HL-60 (cell line): Measurements from ENCODE around the gene DEPDC4.

Experiments used
- DNase-seq, 2 experiments: peaks; one replicate each; pipeline ENCODE4 v3.0.0-alpha.2; 2010 to 2020; ENCODE audit warnings: low read depth in 1 of 2, low spot score in 1 of 2
- H3K27ac ChIP-seq: fragments of 250-450 bp; sonication (Bioruptor Pico); replicated peaks from 2 replicates; pipeline ENCODE4 v1.5.1; 2020; ENCODE audit warnings: mild to moderate bottlenecking, moderate library complexity
- H3K27me3 ChIP-seq: fragments of 250-450 bp; sonication (Bioruptor Pico); 2 replicates; pipeline ENCODE4 v1.5.1; 2021; ENCODE audit warnings: mild to moderate bottlenecking, moderate library complexity; ENCODE audit not compliant: insufficient read depth, poor library complexity, severe bottlenecking
- H3K4me3 ChIP-seq: replicated peaks from 2 replicates; pipeline ENCODE4 v1.5.1; 2011; ENCODE audit warnings: mild to moderate bottlenecking, control low read depth, low read length; ENCODE audit not compliant: insufficient read depth
- GABPA ChIP-seq: IDR thresholded peaks from 2 replicates; pipeline ENCODE4 v1.6.1; 2012; ENCODE audit warnings: low read depth
- POLR2AphosphoS5 ChIP-seq: IDR thresholded peaks from 2 replicates; pipeline ENCODE4 v1.6.1; 2012; ENCODE audit warnings: low read depth
- SPI1 ChIP-seq: IDR thresholded peaks from 2 replicates; pipeline ENCODE4 v1.6.1; 2012; ENCODE audit warnings: low read depth, mild to moderate bottlenecking, borderline replicate concordance
- TF ChIP-seq, protein P1 (sequence below): IDR thresholded peaks from one replicate; pipeline ENCODE4 v1.5.1; 2011; ENCODE audit warnings: low read length, control low read depth, inconsistent platforms; ENCODE audit not compliant: insufficient read depth
- TF ChIP-seq, protein P2 (sequence below): IDR thresholded peaks from 2 replicates; pipeline ENCODE4 v1.6.1; 2012; ENCODE audit warnings: low read depth; ENCODE audit not compliant: insufficient replicate concordance

Gene DEPDC4

DNA sequence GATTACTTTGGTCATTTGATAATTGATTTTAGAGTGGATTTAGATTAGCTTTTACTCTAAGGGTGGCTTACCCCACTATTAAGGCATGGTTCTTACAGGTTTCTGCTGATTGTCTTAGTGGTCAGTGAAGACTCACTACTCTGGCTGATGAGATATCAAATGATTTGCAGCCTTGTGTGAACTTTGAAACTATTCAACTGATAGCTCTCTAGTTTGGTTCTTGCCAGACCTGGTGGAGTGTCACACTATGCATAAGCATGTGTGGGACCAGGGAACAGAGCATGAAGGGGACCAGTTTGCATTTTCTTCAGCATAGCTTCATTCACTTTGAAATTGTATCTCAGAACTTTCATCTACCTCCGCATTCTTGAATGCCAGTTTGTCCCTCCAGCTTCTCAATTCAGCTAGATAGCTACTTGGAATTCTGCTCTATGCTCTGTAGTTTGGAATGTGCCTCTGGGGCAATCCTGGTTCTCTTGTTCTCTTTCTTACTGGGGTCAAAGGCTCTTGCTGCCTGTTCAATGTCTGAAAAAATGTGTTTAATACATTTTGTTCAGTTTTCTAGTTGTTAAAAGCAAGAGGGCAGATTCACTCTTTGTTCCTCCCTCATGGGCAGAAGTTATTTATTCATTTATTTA lies 12.8 kb upstream of the DEPDC4 start:
- TF ChIP-seq, protein P1, sequence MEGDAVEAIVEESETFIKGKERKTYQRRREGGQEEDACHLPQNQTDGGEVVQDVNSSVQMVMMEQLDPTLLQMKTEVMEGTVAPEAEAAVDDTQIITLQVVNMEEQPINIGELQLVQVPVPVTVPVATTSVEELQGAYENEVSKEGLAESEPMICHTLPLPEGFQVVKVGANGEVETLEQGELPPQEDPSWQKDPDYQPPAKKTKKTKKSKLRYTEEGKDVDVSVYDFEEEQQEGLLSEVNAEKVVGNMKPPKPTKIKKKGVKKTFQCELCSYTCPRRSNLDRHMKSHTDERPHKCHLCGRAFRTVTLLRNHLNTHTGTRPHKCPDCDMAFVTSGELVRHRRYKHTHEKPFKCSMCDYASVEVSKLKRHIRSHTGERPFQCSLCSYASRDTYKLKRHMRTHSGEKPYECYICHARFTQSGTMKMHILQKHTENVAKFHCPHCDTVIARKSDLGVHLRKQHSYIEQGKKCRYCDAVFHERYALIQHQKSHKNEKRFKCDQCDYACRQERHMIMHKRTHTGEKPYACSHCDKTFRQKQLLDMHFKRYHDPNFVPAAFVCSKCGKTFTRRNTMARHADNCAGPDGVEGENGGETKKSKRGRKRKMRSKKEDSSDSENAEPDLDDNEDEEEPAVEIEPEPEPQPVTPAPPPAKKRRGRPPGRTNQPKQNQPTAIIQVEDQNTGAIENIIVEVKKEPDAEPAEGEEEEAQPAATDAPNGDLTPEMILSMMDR, result no peak
- TF ChIP-seq, protein P2, sequence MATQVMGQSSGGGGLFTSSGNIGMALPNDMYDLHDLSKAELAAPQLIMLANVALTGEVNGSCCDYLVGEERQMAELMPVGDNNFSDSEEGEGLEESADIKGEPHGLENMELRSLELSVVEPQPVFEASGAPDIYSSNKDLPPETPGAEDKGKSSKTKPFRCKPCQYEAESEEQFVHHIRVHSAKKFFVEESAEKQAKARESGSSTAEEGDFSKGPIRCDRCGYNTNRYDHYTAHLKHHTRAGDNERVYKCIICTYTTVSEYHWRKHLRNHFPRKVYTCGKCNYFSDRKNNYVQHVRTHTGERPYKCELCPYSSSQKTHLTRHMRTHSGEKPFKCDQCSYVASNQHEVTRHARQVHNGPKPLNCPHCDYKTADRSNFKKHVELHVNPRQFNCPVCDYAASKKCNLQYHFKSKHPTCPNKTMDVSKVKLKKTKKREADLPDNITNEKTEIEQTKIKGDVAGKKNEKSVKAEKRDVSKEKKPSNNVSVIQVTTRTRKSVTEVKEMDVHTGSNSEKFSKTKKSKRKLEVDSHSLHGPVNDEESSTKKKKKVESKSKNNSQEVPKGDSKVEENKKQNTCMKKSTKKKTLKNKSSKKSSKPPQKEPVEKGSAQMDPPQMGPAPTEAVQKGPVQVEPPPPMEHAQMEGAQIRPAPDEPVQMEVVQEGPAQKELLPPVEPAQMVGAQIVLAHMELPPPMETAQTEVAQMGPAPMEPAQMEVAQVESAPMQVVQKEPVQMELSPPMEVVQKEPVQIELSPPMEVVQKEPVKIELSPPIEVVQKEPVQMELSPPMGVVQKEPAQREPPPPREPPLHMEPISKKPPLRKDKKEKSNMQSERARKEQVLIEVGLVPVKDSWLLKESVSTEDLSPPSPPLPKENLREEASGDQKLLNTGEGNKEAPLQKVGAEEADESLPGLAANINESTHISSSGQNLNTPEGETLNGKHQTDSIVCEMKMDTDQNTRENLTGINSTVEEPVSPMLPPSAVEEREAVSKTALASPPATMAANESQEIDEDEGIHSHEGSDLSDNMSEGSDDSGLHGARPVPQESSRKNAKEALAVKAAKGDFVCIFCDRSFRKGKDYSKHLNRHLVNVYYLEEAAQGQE, result no peak
- TF ChIP-seq SPI1 (no peak), GABPA (no peak), POLR2AphosphoS5 (no peak)
- DNase-seq, result no peak

DNA sequence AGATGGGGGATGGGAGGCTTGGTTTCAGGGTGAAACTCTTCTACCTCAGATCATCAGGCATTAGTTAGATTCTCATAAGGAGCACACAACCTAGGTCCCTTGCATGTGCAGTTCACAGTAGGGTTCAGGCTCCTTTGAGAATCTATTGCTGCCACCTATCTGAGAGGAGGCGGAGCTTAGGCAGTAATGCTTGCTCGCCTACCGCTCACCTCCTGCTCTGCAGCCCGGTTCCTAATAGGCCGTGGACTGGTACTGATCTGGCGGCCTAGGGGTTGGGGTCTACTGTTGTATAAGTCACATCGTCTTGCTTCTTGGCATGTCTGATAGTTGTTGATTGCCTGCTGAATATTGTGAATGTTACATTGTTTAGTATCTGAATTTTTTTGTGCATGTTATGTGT lies 12.3 kb upstream of the DEPDC4 start:
- no peaks in the 10 kb centered on the region for H3K27me3 ChIP-seq
- DNase-seq, result no peak
- TF ChIP-seq GABPA (no peak), POLR2AphosphoS5 (no peak), SPI1 (no peak)
- TF ChIP-seq, protein P1, result no peak
- TF ChIP-seq, protein P2, result no peak
- H3K4me3 ChIP-seq, result no peak overlapping the region
- no peak overlapping the region for H3K27ac ChIP-seq

More for the DNA sequence above, 12.8 kb upstream of the DEPDC4 start:
- no peak overlapping the region for H3K4me3 ChIP-seq
- H3K27ac ChIP-seq, result no peak overlapping the region
- no peaks in the 10 kb centered on the region for H3K27me3 ChIP-seq

GRCh38 chr12:100274291-100274690 lies 7.4 kb upstream of the DEPDC4 start:
- TF ChIP-seq POLR2AphosphoS5 (no peak), SPI1 (no peak), GABPA (no peak)
- TF ChIP-seq, protein P1, result no peak
- TF ChIP-seq, protein P2, result no peak
- no peak for DNase-seq
- Histone ChIP-seq H3K27me3 (no peaks in the 10 kb centered on the region), H3K4me3 (no peak overlapping the region), H3K27ac (no peak overlapping the region)
